HEK293T (cell line): ENCODE measurements around the gene WDR44.

ENCODE experiments used
- ARNT ChIP-seq: fragments of 450-650 bp; IDR thresholded peaks from 2 replicates; pipeline ENCODE4 v1.6.1; 2017; ENCODE audit warnings: mild to moderate bottlenecking
- BHLHE40 ChIP-seq: fragments of 450-650 bp; IDR thresholded peaks from 2 replicates; pipeline ENCODE4 v1.6.1; 2016; ENCODE audit warnings: mild to moderate bottlenecking, moderate library complexity, borderline replicate concordance
- CTBP1 ChIP-seq: fragments of 450-650 bp; IDR thresholded peaks from 2 replicates; pipeline ENCODE4 v1.6.1; 2016; ENCODE audit warnings: borderline replicate concordance
- ELF4 ChIP-seq: fragments of 450-650 bp; IDR thresholded peaks from 2 replicates; pipeline ENCODE4 v1.6.1; 2017; ENCODE audit warnings: antibody characterized with exemption
- FOXA1 ChIP-seq: fragments of 450-650 bp; IDR thresholded peaks from 2 replicates; pipeline ENCODE4 v1.6.1; 2016; ENCODE audit warnings: mild to moderate bottlenecking
- FOXK2 ChIP-seq: fragments of 450-650 bp; IDR thresholded peaks from 2 replicates; pipeline ENCODE4 v1.6.1; 2016; ENCODE audit warnings: mild to moderate bottlenecking
- FOXM1 ChIP-seq: fragments of 450-650 bp; IDR thresholded peaks from 2 replicates; pipeline ENCODE4 v1.6.1; 2017; ENCODE audit warnings: mild to moderate bottlenecking, borderline replicate concordance
- HDGF ChIP-seq: fragments of 450-650 bp; IDR thresholded peaks from 2 replicates; pipeline ENCODE4 v1.6.1; 2017; ENCODE audit warnings: antibody characterized with exemption, borderline replicate concordance
- L3MBTL2 ChIP-seq: fragments of 450-650 bp; conservative IDR thresholded peaks from 2 replicates; pipeline ENCODE4 v1.6.1; 2016; ENCODE audit warnings: mild to moderate bottlenecking
- PKNOX1 ChIP-seq: fragments of 450-650 bp; IDR thresholded peaks from 2 replicates; pipeline ENCODE4 v1.6.1; 2016
- SP1 ChIP-seq: fragments of 450-650 bp; IDR thresholded peaks from 2 replicates; pipeline ENCODE4 v1.6.1; 2017
- SUZ12 ChIP-seq: fragments of 450-650 bp; IDR thresholded peaks from 2 replicates; pipeline ENCODE4 v1.6.1; 2016; ENCODE audit warnings: mild to moderate bottlenecking
- TARDBP ChIP-seq: fragments of 450-650 bp; IDR thresholded peaks from 2 replicates; pipeline ENCODE4 v1.6.1; 2016

DNA sequence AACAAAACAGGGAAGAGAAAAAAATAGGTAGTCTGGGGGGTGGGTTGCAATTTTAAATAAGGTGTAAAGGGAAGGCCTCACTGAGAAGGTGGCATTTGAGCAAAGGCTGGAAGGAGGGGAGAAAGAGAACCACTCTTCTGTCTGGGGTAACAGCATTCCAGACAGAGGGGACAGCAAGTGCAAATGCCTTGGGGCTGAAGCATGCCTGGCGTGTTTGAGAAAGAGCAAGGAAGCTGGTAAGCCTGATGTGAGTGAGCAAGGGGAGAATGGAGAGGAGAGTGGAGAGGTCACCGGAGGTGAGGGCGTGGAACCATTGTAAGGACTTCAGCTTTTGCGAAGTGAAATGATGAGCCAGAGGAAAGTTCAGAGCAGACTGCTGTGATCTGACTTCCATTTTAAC lies 130.0 kb downstream of the WDR44 start:
- no peak for TF ChIP-seq FOXM1
- TF ChIP-seq BHLHE40: no peak
- TF ChIP-seq PKNOX1: no peak
- TF ChIP-seq L3MBTL2: no peak
- TF ChIP-seq ARNT: no peak
- no peak for TF ChIP-seq FOXA1
- no peak for TF ChIP-seq FOXK2
- no peak for TF ChIP-seq SP1
- no peak for TF ChIP-seq ELF4
- no peak for TF ChIP-seq CTBP1
- TF ChIP-seq SUZ12: no peak
- TF ChIP-seq TARDBP: no peak
- TF ChIP-seq HDGF: no peak
